Measurements from ENCODE around the gene EFHD2.

GRCh38 chr1:15465674-15466073 lies 56.0 kb downstream of the EFHD2 start:
- TF ChIP-seq CTCF (IDR thresholded peaks at IDR 0.05): no peak
- TF ChIP-seq POLR2A (IDR thresholded peaks at IDR 0.05): no peak
